Measurements from ENCODE around the gene ZNF552. TPM values are rescaled to one million over a fixed set of nuclear protein-coding genes. Genes with fewer than 3 reads are reported as not detected.

ZNF552 gene
- total RNA-seq, 1 experiment from 2014 or later: 6.8 TPM

GRCh38 chr19:57773488-57773887 is 41.2 kb downstream of the ZNF552 start:
- no peak overlapping the region for H3K4me3 ChIP-seq
- no peak for DNase-seq
- H3K27me3 ChIP-seq: no peaks in the 10 kb centered on the region
- no peak overlapping the region for H3K27ac ChIP-seq
- H3K36me3 ChIP-seq: peaks cover 50% of the 10 kb centered on the region
- peaks cover 14% of the 10 kb centered on the region; the same call in 1 of the 2 replicates for H3K9me3 ChIP-seq (replicated peaks)
- H3K4me1 ChIP-seq: no peaks in the 10 kb centered on the region

- no peak for DNase-seq
- Histone ChIP-seq H3K9me3 (replicated peaks) (peaks cover 14% of the 10 kb centered on the region; the same call in 1 of the 2 replicates), H3K4me1 (no peaks in the 10 kb centered on the region), H3K27me3 (no peaks in the 10 kb centered on the region), H3K4me3 (no peak overlapping the region), H3K36me3 (peaks cover 29% of the 10 kb centered on the region), H3K27ac (no peak overlapping the region)
Observed at GRCh38 chr19:57771417-57771816, 43.3 kb downstream of the ZNF552 start.

GRCh38 chr19:57769345-57770131 is 45.2 kb downstream of the ZNF552 start, which contains the start of gene ZNF586:
Gene ZNF586, plus strand, starts transcription at chr19:57769676. Its CDS starts 167 bp downstream, at chr19:57769843.
- H3K36me3 ChIP-seq: peaks cover 18% of the 10 kb centered on the region
- no peaks in the 10 kb centered on the region for H3K27me3 ChIP-seq
- no peaks in the 10 kb centered on the region for H3K4me1 ChIP-seq
- H3K27ac ChIP-seq: peak within 1 kb of the TSS; percentile 38; the same call in 1 of the 2 replicates
- DNase-seq: peak; percentile 90 to 92
- peaks cover 14% of the 10 kb centered on the region; the same call in 1 of the 2 replicates for H3K9me3 ChIP-seq (replicated peaks)
- peak within 1 kb of the TSS; percentile 83 for H3K4me3 ChIP-seq

- Histone ChIP-seq H3K27ac (no peak overlapping the region), H3K27me3 (no peaks in the 10 kb centered on the region), H3K9me3 (replicated peaks) (peaks cover 12% of the 10 kb centered on the region), H3K4me3 (no peak overlapping the region), H3K4me1 (no peaks in the 10 kb centered on the region), H3K36me3 (peaks cover 55% of the 10 kb centered on the region)
- DNase-seq: no peak
Observed at GRCh38 chr19:57759096-57759495, 55.6 kb downstream of the ZNF552 start.

- Histone ChIP-seq H3K27me3 (no peaks in the 10 kb centered on the region), H3K9me3 (replicated peaks) (peaks cover 17% of the 10 kb centered on the region), H3K4me1 (no peaks in the 10 kb centered on the region), H3K27ac (no peak overlapping the region), H3K36me3 (peaks cover 62% of the 10 kb centered on the region), H3K4me3 (no peak overlapping the region)
- no peak for DNase-seq
Observed at GRCh38 chr19:57757941-57758340, 56.8 kb downstream of the ZNF552 start.

Other genes with a start within 250 kb of the ZNF552 start
- gene ZNF416, start 236.0 kb downstream of the ZNF552 start, total RNA-seq (2014; rRNA removed; shearing (Covaris generic)): 6.8 and 7.5 TPM in 2 replicates
- 8.4 and 9.3 TPM in 2 replicates for gene ZIK1, start 230.8 kb downstream of the ZNF552 start, total RNA-seq (2014; rRNA removed; shearing (Covaris generic))
- gene ZNF530, start 215.0 kb downstream of the ZNF552 start, total RNA-seq (2014; rRNA removed; shearing (Covaris generic)): 11.7 and 17.8 TPM in 2 replicates
- gene ZNF134, start 200.7 kb downstream of the ZNF552 start, total RNA-seq (2014; rRNA removed; shearing (Covaris generic)): 20.2 and 20.8 TPM in 2 replicates
- 14.5 and 16.6 TPM in 2 replicates for gene ZNF211, start 181.7 kb downstream of the ZNF552 start, total RNA-seq (2014; rRNA removed; shearing (Covaris generic))
- gene ZSCAN4, start 146.0 kb downstream of the ZNF552 start, total RNA-seq (2014; rRNA removed; shearing (Covaris generic)): not detected in 2 replicates
- gene ZNF551, start 132.9 kb downstream of the ZNF552 start, total RNA-seq (2014; rRNA removed; shearing (Covaris generic)): 23.5 and 23.6 TPM in 2 replicates
- gene ZNF154, start 105.7 kb downstream of the ZNF552 start, total RNA-seq (2014; rRNA removed; shearing (Covaris generic)): 0.04 TPM in 1 of 2 replicates, not detected in the other
- gene ZNF671, start 87.3 kb downstream of the ZNF552 start, total RNA-seq (2014; rRNA removed; shearing (Covaris generic)): 3.5 and 4.4 TPM in 2 replicates
- 19.3 and 24.4 TPM in 2 replicates for gene ZNF776, start 68.1 kb downstream of the ZNF552 start, total RNA-seq (2014; rRNA removed; shearing (Covaris generic))
- 14.6 TPM in 2 replicates for gene ZNF586, start 45.2 kb downstream of the ZNF552 start, total RNA-seq (2014; rRNA removed; shearing (Covaris generic))
- gene ZNF587B, start 15.4 kb upstream of the ZNF552 start, total RNA-seq (2014; rRNA removed; shearing (Covaris generic)): 12.7 and 13.0 TPM in 2 replicates
- 10.5 and 14.5 TPM in 2 replicates for gene ZNF587, start 34.9 kb upstream of the ZNF552 start, total RNA-seq (2014; rRNA removed; shearing (Covaris generic))
- gene ZNF814, start 74.1 kb upstream of the ZNF552 start, total RNA-seq (2014; rRNA removed; shearing (Covaris generic)): 11.1 and 14.2 TPM in 2 replicates
- 15.6 and 16.1 TPM in 2 replicates for gene ZNF417, start 101.7 kb upstream of the ZNF552 start, total RNA-seq (2014; rRNA removed; shearing (Covaris generic))
- gene ZNF418, start 120.5 kb upstream of the ZNF552 start, total RNA-seq (2014; rRNA removed; shearing (Covaris generic)): 1.4 and 1.8 TPM in 2 replicates
- gene ZNF256, start 132.8 kb upstream of the ZNF552 start, total RNA-seq (2014; rRNA removed; shearing (Covaris generic)): 11.5 and 11.6 TPM in 2 replicates
- 0.16 and 0.18 TPM in 2 replicates for gene C19orf18, start 159.6 kb upstream of the ZNF552 start, total RNA-seq (2014; rRNA removed; shearing (Covaris generic))
- 10.3 and 12.6 TPM in 2 replicates for gene ZNF606, start 187.9 kb upstream of the ZNF552 start, total RNA-seq (2014; rRNA removed; shearing (Covaris generic))
- not detected in 2 replicates for gene ZSCAN1, start 219.1 kb upstream of the ZNF552 start, total RNA-seq (2014; rRNA removed; shearing (Covaris generic))
- 0.43 and 0.45 TPM in 2 replicates for gene ZNF135, start 244.4 kb upstream of the ZNF552 start, total RNA-seq (2014; rRNA removed; shearing (Covaris generic))